IMR-90 (cell line): ENCODE data around the gene MTHFS. TPM values are rescaled to one million over a fixed set of nuclear protein-coding genes. Genes with fewer than 3 reads are reported as not detected.

Experiments
- ATAC-seq: fragments of 200-7000 bp; cut with Tn5 transposase; 2 replicates; pipeline ENCODE4 v1.9.1; 2020; ENCODE audit warnings: low read depth, mild to moderate bottlenecking, moderate library complexity
- BruUV-seq: library from RNA; stranded (reverse); fragments of 400-500 nt; replicated peaks from 2 replicates; lab custom pipeline; 2021; lab: Mats Ljungman, UMichigan
- CTCF ChIA-PET: fragments of 300-600 bp; formaldehyde crosslinking; extraction: SDS; loops from one replicate; lab custom pipeline; 2021; ENCODE audit warnings: antibody characterized with exemption; lab: Yijun Ruan, JAX
- POLR2A ChIA-PET: fragments of 300-600 bp; sonication (Branson Sonifier 250); formaldehyde crosslinking; loops from one replicate; lab custom pipeline; 2022; ENCODE audit warnings: antibody characterized with exemption; ENCODE audit not compliant: unreplicated experiment; lab: Charles Lee
- DNase-seq: peaks from one replicate; pipeline ENCODE4 v3.0.0; 2013
- H2AFZ ChIP-seq: replicated peaks from 2 replicates; pipeline ENCODE3; 2013; ENCODE audit warnings: low read length, mild to moderate bottlenecking; ENCODE audit not compliant: poor library complexity
- H2AK5ac ChIP-seq: 2 replicates; pipeline ENCODE4 v1.6.1; 2013; ENCODE audit warnings: low read depth, low read length, inconsistent platforms
- H2AK9ac ChIP-seq: replicated peaks from 2 replicates; pipeline ENCODE3; 2013; ENCODE audit warnings: mild to moderate bottlenecking, low read depth, low read length, moderate library complexity; ENCODE audit not compliant: poor library complexity
- H2BK120ac ChIP-seq: 2 replicates; pipeline ENCODE4 v1.6.1; 2013; ENCODE audit warnings: low read depth, low read length, inconsistent platforms
- H2BK15ac ChIP-seq: 3 replicates; pipeline ENCODE4 v1.6.1; 2013; ENCODE audit warnings: low read depth, low read length, inconsistent platforms
- H2BK20ac ChIP-seq: 2 replicates; pipeline ENCODE4 v1.6.1; 2013; ENCODE audit warnings: low read depth, mild to moderate bottlenecking, inconsistent platforms, low read length, moderate library complexity
- H2BK5ac ChIP-seq: 2 replicates; pipeline ENCODE4 v1.6.1; 2013; ENCODE audit warnings: mild to moderate bottlenecking, low read depth, low read length, inconsistent platforms; ENCODE audit not compliant: poor library complexity, severe bottlenecking
- H3K14ac ChIP-seq: replicated peaks from 2 replicates; pipeline ENCODE4 v1.6.1; 2013; ENCODE audit warnings: low read depth, low read length, inconsistent platforms
- H3K18ac ChIP-seq: 2 replicates; pipeline ENCODE4 v1.6.1; 2013; ENCODE audit warnings: low read depth, low read length, control low read depth
- H3K23ac ChIP-seq: 2 replicates; pipeline ENCODE4 v1.6.1; 2013; ENCODE audit warnings: low read depth, low read length, inconsistent platforms
- H3K27ac ChIP-seq: 2 replicates; pipeline ENCODE4 v1.5.1; 2013; ENCODE audit warnings: mild to moderate bottlenecking, control low read depth, low read length; ENCODE audit not compliant: insufficient read depth
- H3K27me3 ChIP-seq: 2 replicates; pipeline ENCODE4 v1.6.1; 2013; ENCODE audit warnings: low read length; ENCODE audit not compliant: control insufficient read depth, insufficient read depth
- H3K36me3 ChIP-seq: 2 replicates; pipeline ENCODE4 v1.6.1; 2013; ENCODE audit warnings: low read length, mixed read lengths; ENCODE audit not compliant: control insufficient read depth, insufficient read depth
- H3K4ac ChIP-seq: 2 replicates; pipeline ENCODE4 v1.6.1; 2013; ENCODE audit warnings: low read depth, low read length, inconsistent platforms
- H3K4me1 ChIP-seq: 2 replicates; pipeline ENCODE4 v1.6.1; 2013; ENCODE audit warnings: low read length, mixed read lengths; ENCODE audit not compliant: control insufficient read depth, insufficient read depth
- H3K4me2 ChIP-seq: 2 replicates; pipeline ENCODE4 v1.6.1; 2013; ENCODE audit warnings: low read depth, mild to moderate bottlenecking, control low read depth, low read length, moderate library complexity
- H3K4me3 ChIP-seq: 2 replicates; pipeline ENCODE4 v1.5.1; 2013; ENCODE audit warnings: low read depth, mild to moderate bottlenecking, control low read depth, low read length, moderate library complexity; ENCODE audit not compliant: insufficient read depth
- H3K56ac ChIP-seq: 2 replicates; pipeline ENCODE4 v1.6.1; 2013; ENCODE audit warnings: low read length, inconsistent platforms; ENCODE audit not compliant: insufficient read depth; ENCODE audit errors: extremely low read depth
- H3K79me1 ChIP-seq, 2 experiments: 2 replicates each; pipeline ENCODE4 v1.6.1; 2013; ENCODE audit warnings: low read length in 2 of 2, inconsistent platforms in 1 of 2, low read depth in 1 of 2
- H3K9ac ChIP-seq: 2 replicates; pipeline ENCODE4 v1.6.1; 2013; ENCODE audit warnings: low read depth, low read length, control low read depth
- H3K9me1 ChIP-seq: 2 replicates; pipeline ENCODE4 v1.6.1; 2013; ENCODE audit warnings: low read length, inconsistent platforms; ENCODE audit not compliant: insufficient read depth
- H3K9me3 ChIP-seq: 2 replicates; pipeline ENCODE4 v1.6.1; 2013; ENCODE audit warnings: low read length; ENCODE audit not compliant: control insufficient read depth, insufficient read depth
- H4K20me1 ChIP-seq: 2 replicates; pipeline ENCODE4 v1.6.1; 2013; ENCODE audit warnings: low read length, inconsistent platforms; ENCODE audit not compliant: insufficient read depth
- H4K5ac ChIP-seq: 2 replicates; pipeline ENCODE4 v1.6.1; 2013; ENCODE audit warnings: mild to moderate bottlenecking, low read depth, low read length, control low read depth
- H4K8ac ChIP-seq, 2 experiments: 2 replicates each; pipeline ENCODE4 v1.6.1; 2013; ENCODE audit warnings: low read depth in 2 of 2, low read length in 2 of 2, control low read depth in 1 of 2, inconsistent platforms in 1 of 2
- H4K91ac ChIP-seq: 2 replicates; pipeline ENCODE4 v1.6.1; 2013; ENCODE audit warnings: low read depth, low read length, inconsistent platforms; ENCODE audit not compliant: insufficient read depth
- CEBPB ChIP-seq: IDR thresholded peaks from 2 replicates; pipeline ENCODE4 v1.6.1; 2012; ENCODE audit warnings: low read depth, low read length, improper control_type of control experiment
- ELK1 ChIP-seq: fragments of 150-350 bp; IDR thresholded peaks from 2 replicates; pipeline ENCODE4 v1.6.1; 2016; ENCODE audit warnings: low read depth, mild to moderate bottlenecking, low read length, moderate library complexity, borderline replicate concordance
- MAFK ChIP-seq: IDR thresholded peaks from 2 replicates; pipeline ENCODE4 v1.6.1; 2012; ENCODE audit warnings: low read depth, low read length, improper control_type of control experiment
- POLR2A ChIP-seq: IDR thresholded peaks from 2 replicates; pipeline ENCODE4 v1.6.1; 2012; ENCODE audit warnings: mild to moderate bottlenecking, low read depth, low read length
- RAD21 ChIP-seq: IDR thresholded peaks from 2 replicates; pipeline ENCODE4 v1.6.1; 2012; ENCODE audit warnings: low read length, improper control_type of control experiment
- WGBS, 2 experiments: methylation state at CpG; one replicate each; pipeline versions ENCODE4 v1.1.5 to v1.1.7; 2013; ENCODE audit warnings: missing lambda C conversion rate in 2 of 2; ENCODE audit not compliant: insufficient read length in 1 of 2; ENCODE audit errors: extremely low coverage in 2 of 2; 5-methylcytosine and 5-hydroxymethylcytosine counted together
- dilution Hi-C: fragments of 300-500 bp; cut with HindIII; formaldehyde crosslinking; loops from one replicate; pipeline ENCODE4 v1.14.3; 2018; ENCODE audit warnings: low sequenced_read_pairs; ENCODE audit not compliant: unreplicated experiment
- in situ Hi-C: fragments of 300-500 bp; cut with MboI; formaldehyde crosslinking; loops from 3 replicates; pipeline ENCODE4 v1.14.3; 2019; ENCODE audit warnings: low sequenced_read_pairs, inconsistent platforms, mixed read lengths
- intact Hi-C: fragments of 100-400 bp; cut with micrococcal nuclease; formaldehyde crosslinking; loops from 2 replicates; pipeline ENCODE4 v1.10.0; 2022
- polyA plus RNA-seq, 3 experiments: library from polyadenylated mRNA; depleted of rRNA; stranded (reverse); fragments of >200 nt; gene quantifications; 2 replicates each; pipeline ENCODE4 v1.2.3, GENCODE V29; 2012; ENCODE audit warnings: low replicate concordance in 1 of 3
- total RNA-seq: library from RNA; depleted of rRNA; stranded (reverse); fragments of >200 nt; gene quantifications from 2 replicates; pipeline ENCODE4 v1.2.3, GENCODE V29; 2012
- TF ChIP-seq, protein P1 (sequence below): fragments of 150-350 bp; IDR thresholded peaks from 2 replicates; pipeline ENCODE4 v1.6.1; 2017; ENCODE audit warnings: mild to moderate bottlenecking, antibody characterized with exemption, low read length, low read depth

The MTHFS gene
- total and polyA plus RNA-seq, 2 of the 4 experiments (the other 2 are of a cell fraction) = 5.5 to 6.3 TPM

- no peak for ATAC-seq
- TF ChIP-seq RAD21 (no peak), CEBPB (no peak), MAFK (no peak), POLR2A (no peak), ELK1 (no peak)
- TF ChIP-seq, protein P1, sequence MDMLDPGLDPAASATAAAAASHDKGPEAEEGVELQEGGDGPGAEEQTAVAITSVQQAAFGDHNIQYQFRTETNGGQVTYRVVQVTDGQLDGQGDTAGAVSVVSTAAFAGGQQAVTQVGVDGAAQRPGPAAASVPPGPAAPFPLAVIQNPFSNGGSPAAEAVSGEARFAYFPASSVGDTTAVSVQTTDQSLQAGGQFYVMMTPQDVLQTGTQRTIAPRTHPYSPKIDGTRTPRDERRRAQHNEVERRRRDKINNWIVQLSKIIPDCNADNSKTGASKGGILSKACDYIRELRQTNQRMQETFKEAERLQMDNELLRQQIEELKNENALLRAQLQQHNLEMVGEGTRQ = no peak
- Histone ChIP-seq H2BK5ac (no peak overlapping the region), H3K4me2 (no peak overlapping the region), H2AK9ac (no peak overlapping the region), H4K8ac (no peak overlapping the region), H3K14ac (no peak overlapping the region), H4K5ac (no peak overlapping the region), H3K36me3 (peaks cover 3% of the 10 kb centered on the region; the same call in 1 of the 2 replicates), H3K4me3 (no peak overlapping the region), H2BK120ac (no peak overlapping the region), H2BK20ac (no peak overlapping the region), H3K79me1 (0 out of 4 replicates have a peak, but pooled peaks cover 0 to 3% of the 10 kb centered on the region in 2 experiments), H3K18ac (no peak overlapping the region), H2AK5ac (no peak overlapping the region), H4K91ac (no peak overlapping the region), H4K20me1 (no peaks in the 10 kb centered on the region), H3K56ac (no peak overlapping the region), H3K4me1 (peaks cover 2% of the 10 kb centered on the region; the same call in 1 of the 2 replicates), H3K27ac (no peak overlapping the region), H2BK15ac (no peak overlapping the region), H3K27me3 (no peaks in the 10 kb centered on the region), H2AFZ (no peak overlapping the region), H3K9me3 (no peaks in the 10 kb centered on the region), H3K23ac (no peak overlapping the region), H3K4ac (no peak overlapping the region), H3K9ac (no peak overlapping the region), H3K9me1 (peaks cover 6% of the 10 kb centered on the region; the same call in 1 of the 2 replicates)
- BruUV-seq = no TSS peak
- no CpG with 5 or more reads among the region's 2 CpGs for WGBS, 2 experiments
- dilution Hi-C loops (no loop called here), in situ Hi-C loops (no loop called here), intact Hi-C loops (no loop called here)
- ChIA-PET CTCF (no interaction called here), POLR2A (no interaction called here)
- no peak for DNase-seq
Measured at GRCh38 chr15:79884204-79884596, 12.6 kb downstream of the MTHFS start.
